WTC11 (cell line): ENCODE data around the gene NHSL2.

ENCODE experiments used
- CBFB ChIP-seq: sonication (generic); formaldehyde crosslinking; IDR thresholded peaks from 2 replicates; pipeline ENCODE4 v1.8.1; 2022; ENCODE audit warnings: mild to moderate bottlenecking, low read depth, missing genetic modification reagents
- ESRRA ChIP-seq: sonication (generic); formaldehyde crosslinking; IDR thresholded peaks from 2 replicates; pipeline ENCODE4 v1.8.1; 2022; ENCODE audit warnings: mild to moderate bottlenecking, missing genetic modification reagents, borderline replicate concordance
- ZNF416 ChIP-seq: fragments of 250-450 bp; sonication (Bioruptor Pico); IDR thresholded peaks from 2 replicates; pipeline ENCODE4 v1.9.0; 2021; ENCODE audit warnings: mild to moderate bottlenecking, inconsistent platforms
- TF ChIP-seq, protein P1 (sequence below): fragments of 200-600 bp; IDR thresholded peaks from 2 replicates; pipeline ENCODE4 v1.8.0; 2022; ENCODE audit warnings: antibody characterized with exemption

DNA sequence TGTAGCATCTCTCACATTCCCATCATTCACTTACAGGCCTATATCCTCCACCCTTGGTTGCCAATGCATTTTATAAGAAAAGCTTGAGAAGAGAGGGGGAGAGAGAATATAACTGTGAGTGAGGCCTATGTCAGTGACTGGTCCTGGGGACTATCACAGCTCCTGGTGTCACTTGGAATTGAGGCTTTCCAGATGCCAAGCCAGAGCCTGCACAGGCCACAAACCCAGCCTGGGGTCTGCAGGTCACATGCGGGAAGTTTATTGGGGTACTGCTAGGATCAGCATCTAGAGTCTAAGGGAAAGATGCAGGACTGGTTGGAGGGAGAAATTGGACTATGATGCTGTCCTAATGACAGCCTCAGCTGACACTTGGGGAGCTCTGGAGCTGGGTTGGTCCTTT is 173.5 kb downstream of the NHSL2 start:
- no peak for TF ChIP-seq CBFB
- TF ChIP-seq, protein P1, sequence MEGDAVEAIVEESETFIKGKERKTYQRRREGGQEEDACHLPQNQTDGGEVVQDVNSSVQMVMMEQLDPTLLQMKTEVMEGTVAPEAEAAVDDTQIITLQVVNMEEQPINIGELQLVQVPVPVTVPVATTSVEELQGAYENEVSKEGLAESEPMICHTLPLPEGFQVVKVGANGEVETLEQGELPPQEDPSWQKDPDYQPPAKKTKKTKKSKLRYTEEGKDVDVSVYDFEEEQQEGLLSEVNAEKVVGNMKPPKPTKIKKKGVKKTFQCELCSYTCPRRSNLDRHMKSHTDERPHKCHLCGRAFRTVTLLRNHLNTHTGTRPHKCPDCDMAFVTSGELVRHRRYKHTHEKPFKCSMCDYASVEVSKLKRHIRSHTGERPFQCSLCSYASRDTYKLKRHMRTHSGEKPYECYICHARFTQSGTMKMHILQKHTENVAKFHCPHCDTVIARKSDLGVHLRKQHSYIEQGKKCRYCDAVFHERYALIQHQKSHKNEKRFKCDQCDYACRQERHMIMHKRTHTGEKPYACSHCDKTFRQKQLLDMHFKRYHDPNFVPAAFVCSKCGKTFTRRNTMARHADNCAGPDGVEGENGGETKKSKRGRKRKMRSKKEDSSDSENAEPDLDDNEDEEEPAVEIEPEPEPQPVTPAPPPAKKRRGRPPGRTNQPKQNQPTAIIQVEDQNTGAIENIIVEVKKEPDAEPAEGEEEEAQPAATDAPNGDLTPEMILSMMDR, result no peak
- TF ChIP-seq ZNF416 (CRISPR knock-in tag), result no peak
- TF ChIP-seq ESRRA (CRISPR knock-in tag), result no peak
